Fibroblast of gingiva (primary cell): ENCODE data around the gene CLTA.
A peak's percentile ranks its signal among the peaks of the same experiment; 100 is the strongest.
"Not testable (repeated sequence)": the region's sequence is repeated elsewhere in the genome, so short reads cannot be mapped to it uniquely, and the experiment has no call there.

Experiments
- DNase-seq: peaks from one replicate; pipeline ENCODE4 v3.0.0-alpha.2; 2011; ENCODE audit warnings: low read depth

Gene CLTA

GRCh38 chr9:36158917-36159316 lies 31.8 kb upstream of the CLTA start:
- DNase-seq, result no peak

- DNase-seq, result not testable (repeated sequence)
These were observed 31.2 kb upstream of the CLTA start for GRCh38 chr9:36159509-36159908.

GRCh38 chr9:36160126-36160525 lies 30.6 kb upstream of the CLTA start:
- DNase-seq, result not testable (repeated sequence)

- no peak for DNase-seq
These were observed 29.5 kb upstream of the CLTA start for GRCh38 chr9:36161187-36161586.

- no peak for DNase-seq
These were observed 28.4 kb upstream of the CLTA start for GRCh38 chr9:36162211-36162738.

- no peak for DNase-seq
These were observed 27.5 kb upstream of the CLTA start for GRCh38 chr9:36163049-36163785.

GRCh38 chr9:36163786-36164170 lies 26.9 kb upstream of the CLTA start:
- no peak for DNase-seq

GRCh38 chr9:36164372-36164771 lies 26.3 kb upstream of the CLTA start:
- no peak for DNase-seq

- DNase-seq, result no peak
These were observed 25.7 kb upstream of the CLTA start for GRCh38 chr9:36164989-36165388.

- DNase-seq, result no peak
These were observed 24.9 kb upstream of the CLTA start for GRCh38 chr9:36165826-36166167.

GRCh38 chr9:36166168-36166927 lies 24.4 kb upstream of the CLTA start:
- DNase-seq, result peak; percentile 70

- no peak for DNase-seq
These were observed 21.6 kb upstream of the CLTA start, which contains the start of gene CCIN for GRCh38 chr9:36169166-36169565. TSS of gene CCIN (plus strand) at chr9:36169388. CDS start at chr9:36169503, 115 bp downstream.

- DNase-seq, result no peak
These were observed 21.0 kb upstream of the CLTA start for GRCh38 chr9:36169708-36170107.

- no peak for DNase-seq
These were observed 20.2 kb upstream of the CLTA start for GRCh38 chr9:36170531-36170930.

- DNase-seq, result no peak
These were observed 16.9 kb upstream of the CLTA start for GRCh38 chr9:36173861-36174260.

- DNase-seq, result no peak
These were observed 16.4 kb upstream of the CLTA start for GRCh38 chr9:36174271-36174670.

- DNase-seq, result no peak
These were observed 16.0 kb upstream of the CLTA start for GRCh38 chr9:36174731-36175130.

GRCh38 chr9:36175209-36175608 lies 15.5 kb upstream of the CLTA start:
- DNase-seq, result not testable (repeated sequence)

- DNase-seq, result not testable (repeated sequence)
These were observed 14.2 kb upstream of the CLTA start for GRCh38 chr9:36176496-36176895.

- DNase-seq, result no peak
These were observed 13.2 kb upstream of the CLTA start for GRCh38 chr9:36177571-36177970.

- not testable (repeated sequence) for DNase-seq
These were observed 10.5 kb upstream of the CLTA start for GRCh38 chr9:36180243-36180642.

- DNase-seq, result no peak
These were observed 3.3 kb upstream of the CLTA start for GRCh38 chr9:36187414-36187813.

GRCh38 chr9:36188212-36188611 lies 2.5 kb upstream of the CLTA start:
- DNase-seq, result no peak
